ENCODE measurements around the gene TTC27. TPM values are rescaled to one million over a fixed set of nuclear protein-coding genes. Genes with fewer than 3 reads are reported as not detected.

The TTC27 gene
- total and polyA plus RNA-seq, 2 experiments from 2014 or later, result 12.6 to 13.7 TPM

- H3K27ac ChIP-seq, result no peak overlapping the region
- 37 to 52% methylated on average over 2 of the region's 2 CpGs for WGBS, 2 experiments (ENCODE audit: low coverage in 1 of 2, low lambda C conversion rate in 2 of 2, missing lambda C conversion rate in 2 of 2)
- H3K27me3 ChIP-seq (replicated peaks; ENCODE audit: insufficient read depth), result no peaks in the 10 kb centered on the region
- H3K9ac ChIP-seq, result no peak overlapping the region
- peaks cover 6% of the 10 kb centered on the region; the same call in 1 of the 2 replicates for H3F3A ChIP-seq (ENCODE audit: insufficient read depth)
- H3K79me2 ChIP-seq (ENCODE audit: insufficient read depth), result no peaks in the 10 kb centered on the region
- peaks cover 14% of the 10 kb centered on the region; the same call in 1 of the 2 replicates for H3K4me1 ChIP-seq (ENCODE audit: insufficient read depth)
- H3K36me3 ChIP-seq (ENCODE audit: low read depth), result no peaks in the 10 kb centered on the region
- TF ChIP-seq EZH2phosphoT487 (IDR thresholded peaks at IDR 0.05; ENCODE audit: insufficient read depth, low read depth) (no peak), EZH2 (IDR thresholded peaks at IDR 0.05; ENCODE audit: insufficient read depth, poor library complexity, severe bottlenecking) (no peak)
- H3K4me2 ChIP-seq (ENCODE audit: unreplicated experiment), result no peak overlapping the region
- no peak for DNase-seq
- no peak overlapping the region for H2AFZ ChIP-seq
- H3K4me3 ChIP-seq, result no peak overlapping the region
- in situ Hi-C loops (cut with MboI), result no loop called here
- no peaks in the 10 kb centered on the region for H3K9me2 ChIP-seq (ENCODE audit: insufficient read depth)
- no peaks in the 10 kb centered on the region for H3K9me3 ChIP-seq (ENCODE audit: low read depth)
- H4K20me1 ChIP-seq (ENCODE audit: insufficient read depth), result no peaks in the 10 kb centered on the region
These were observed 111.8 kb downstream of the TTC27 start for GRCh38 chr2:32739664-32740063.

GRCh38 chr2:32741575-32741974 is 113.7 kb downstream of the TTC27 start:
- no peak for TF ChIP-seq EZH2 (IDR thresholded peaks at IDR 0.05; ENCODE audit: insufficient read depth, poor library complexity, severe bottlenecking)
- no peak for TF ChIP-seq EZH2phosphoT487 (IDR thresholded peaks at IDR 0.05; ENCODE audit: insufficient read depth, low read depth)
- H4K20me1 ChIP-seq (ENCODE audit: insufficient read depth), result no peaks in the 10 kb centered on the region
- no peak overlapping the region for H3K9ac ChIP-seq
- H3K27me3 ChIP-seq (replicated peaks; ENCODE audit: insufficient read depth), result no peaks in the 10 kb centered on the region
- H3K4me1 ChIP-seq (ENCODE audit: insufficient read depth), result peaks cover 20% of the 10 kb centered on the region
- no peaks in the 10 kb centered on the region for H3K9me3 ChIP-seq (ENCODE audit: low read depth)
- H3K36me3 ChIP-seq (ENCODE audit: low read depth), result no peaks in the 10 kb centered on the region
- H3K4me2 ChIP-seq (ENCODE audit: unreplicated experiment), result no peak overlapping the region
- H3K27ac ChIP-seq, result no peak overlapping the region
- in situ Hi-C loops (cut with MboI), result no loop called here
- 90 to 100% methylated on average over 1 of the region's 1 CpG for WGBS, 2 experiments (ENCODE audit: low coverage in 1 of 2, low lambda C conversion rate in 2 of 2, missing lambda C conversion rate in 2 of 2)
- H2AFZ ChIP-seq, result no peak overlapping the region
- no peaks in the 10 kb centered on the region for H3K9me2 ChIP-seq (ENCODE audit: insufficient read depth)
- no peak overlapping the region for H3K4me3 ChIP-seq
- DNase-seq, result peak; percentile 40
- peaks cover 9% of the 10 kb centered on the region for H3F3A ChIP-seq (ENCODE audit: insufficient read depth)
- H3K79me2 ChIP-seq (ENCODE audit: insufficient read depth), result no peaks in the 10 kb centered on the region

- in situ Hi-C loops (cut with MboI), result no loop called here
- no peak overlapping the region for H3K27ac ChIP-seq
- no peak for TF ChIP-seq EZH2phosphoT487 (IDR thresholded peaks at IDR 0.05; ENCODE audit: insufficient read depth, low read depth)
- TF ChIP-seq EZH2 (IDR thresholded peaks at IDR 0.05; ENCODE audit: insufficient read depth, poor library complexity, severe bottlenecking), result no peak
- no peaks in the 10 kb centered on the region for H3K79me2 ChIP-seq (ENCODE audit: insufficient read depth)
- H4K20me1 ChIP-seq (ENCODE audit: insufficient read depth), result no peaks in the 10 kb centered on the region
- no peak overlapping the region for H3K4me3 ChIP-seq
- H3K4me1 ChIP-seq (ENCODE audit: insufficient read depth), result peaks cover 25% of the 10 kb centered on the region
- DNase-seq, result no peak
- H3K4me2 ChIP-seq (ENCODE audit: unreplicated experiment), result no peak overlapping the region
- no peaks in the 10 kb centered on the region for H3K9me3 ChIP-seq (ENCODE audit: low read depth)
- WGBS, 2 experiments (ENCODE audit: low coverage in 1 of 2, low lambda C conversion rate in 2 of 2, missing lambda C conversion rate in 2 of 2), result 69% methylated on average over 2 of the region's 2 CpGs
- H3K36me3 ChIP-seq (ENCODE audit: low read depth), result no peaks in the 10 kb centered on the region
- H3K27me3 ChIP-seq (replicated peaks; ENCODE audit: insufficient read depth), result no peaks in the 10 kb centered on the region
- H3F3A ChIP-seq (ENCODE audit: insufficient read depth), result peaks cover 9% of the 10 kb centered on the region
- no peak overlapping the region for H3K9ac ChIP-seq
- no peaks in the 10 kb centered on the region for H3K9me2 ChIP-seq (ENCODE audit: insufficient read depth)
- H2AFZ ChIP-seq, result no peak overlapping the region
These were observed 114.5 kb downstream of the TTC27 start for GRCh38 chr2:32742376-32742775.

GRCh38 chr2:32743480-32744236 is 115.8 kb downstream of the TTC27 start:
- Histone ChIP-seq H3K9me2 (ENCODE audit: insufficient read depth) (no peaks in the 10 kb centered on the region), H3K4me2 (ENCODE audit: unreplicated experiment) (no peak overlapping the region)

More at GRCh38 chr2:32743480-32744236, 115.8 kb downstream of the TTC27 start:
- in situ Hi-C loops (cut with MboI), result no loop called here
- H3K4me3 ChIP-seq, result no peak overlapping the region
- WGBS, 2 experiments (ENCODE audit: low coverage in 1 of 2, low lambda C conversion rate in 2 of 2, missing lambda C conversion rate in 2 of 2), result 83 to 87% methylated on average over 3 of the region's 3 CpGs
- H3K79me2 ChIP-seq (ENCODE audit: insufficient read depth), result no peaks in the 10 kb centered on the region
- no peaks in the 10 kb centered on the region for H3K9me3 ChIP-seq (ENCODE audit: low read depth)
- H3K36me3 ChIP-seq (ENCODE audit: low read depth), result peaks cover 6% of the 10 kb centered on the region; the same call in 1 of the 2 replicates
- DNase-seq, result no peak
- no peaks in the 10 kb centered on the region for H4K20me1 ChIP-seq (ENCODE audit: insufficient read depth)
- no peak overlapping the region for H3K27ac ChIP-seq
- peaks cover 24% of the 10 kb centered on the region for H3K4me1 ChIP-seq (ENCODE audit: insufficient read depth)
- no peak overlapping the region for H2AFZ ChIP-seq
- TF ChIP-seq EZH2phosphoT487 (IDR thresholded peaks at IDR 0.05; ENCODE audit: insufficient read depth, low read depth) (no peak), EZH2 (IDR thresholded peaks at IDR 0.05; ENCODE audit: insufficient read depth, poor library complexity, severe bottlenecking) (no peak)
- no peak overlapping the region for H3K9ac ChIP-seq
- no peaks in the 10 kb centered on the region for H3K27me3 ChIP-seq (replicated peaks; ENCODE audit: insufficient read depth)
- peaks cover 9% of the 10 kb centered on the region for H3F3A ChIP-seq (ENCODE audit: insufficient read depth)
